ENCODE measurements around the gene DSCAM. TPM values are rescaled to one million over a fixed set of nuclear protein-coding genes. Genes with fewer than 3 reads are reported as not detected.

DSCAM gene
- total and polyA plus RNA-seq, 2 experiments from 2014 or later = not detected

DNA sequence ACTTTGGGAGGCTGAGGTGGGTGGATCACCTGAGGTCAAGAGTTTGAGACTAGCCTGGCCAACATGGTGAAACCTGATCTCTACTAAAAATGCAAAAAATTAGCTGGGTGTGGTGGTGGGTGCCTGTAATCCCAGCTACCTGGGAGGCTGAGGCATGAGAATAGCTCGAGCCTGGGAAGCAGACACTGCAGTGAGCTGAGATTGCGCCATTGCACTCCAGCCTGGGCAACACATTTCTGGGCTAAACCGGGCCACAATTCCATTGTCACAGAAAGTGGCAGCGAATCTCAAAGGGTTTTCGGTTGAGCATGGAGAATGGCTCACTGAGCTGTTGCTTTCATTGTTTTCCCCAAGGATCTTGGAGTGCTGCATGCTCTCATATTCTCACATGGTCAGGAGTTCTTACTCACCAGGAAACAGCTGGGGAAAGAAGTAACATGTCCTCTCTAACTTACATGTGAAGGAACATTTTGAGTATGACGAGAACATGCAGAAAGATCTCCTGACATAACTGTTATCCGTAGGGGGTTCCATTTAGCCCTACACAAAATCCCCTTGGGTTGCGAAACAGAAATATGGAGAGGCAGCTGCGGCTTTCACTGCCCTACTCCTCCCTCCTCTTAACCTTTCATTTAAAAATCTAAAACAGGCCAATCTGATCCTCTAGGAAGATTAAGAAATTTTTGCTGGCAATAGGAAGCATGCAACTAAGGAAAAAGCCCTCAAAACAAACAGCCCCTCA is 638.6 kb downstream of the DSCAM start:
- H3K4me2 ChIP-seq (ENCODE audit: unreplicated experiment) = no peak overlapping the region
- TF ChIP-seq EZH2 (IDR thresholded peaks at IDR 0.05; ENCODE audit: insufficient read depth, poor library complexity, severe bottlenecking) (no peak), EZH2phosphoT487 (IDR thresholded peaks at IDR 0.05; ENCODE audit: insufficient read depth, low read depth) (no peak)
- no peaks in the 10 kb centered on the region for H3K36me3 ChIP-seq (ENCODE audit: low read depth)
- H4K20me1 ChIP-seq (ENCODE audit: insufficient read depth) = no peaks in the 10 kb centered on the region
- no peak overlapping the region for H3K4me3 ChIP-seq
- no peak overlapping the region for H2AFZ ChIP-seq
- no peaks in the 10 kb centered on the region for H3K79me2 ChIP-seq (ENCODE audit: insufficient read depth)
- no peaks in the 10 kb centered on the region for H3K9me3 ChIP-seq (ENCODE audit: low read depth)
- 24 to 38% methylated on average over 9 of the region's 9 CpGs for WGBS, 2 experiments (ENCODE audit: low coverage in 1 of 2, low lambda C conversion rate in 2 of 2, missing lambda C conversion rate in 2 of 2)
- no peak for DNase-seq
- no peaks in the 10 kb centered on the region for H3F3A ChIP-seq (ENCODE audit: insufficient read depth)
- no peaks in the 10 kb centered on the region for H3K4me1 ChIP-seq (ENCODE audit: insufficient read depth)
- H3K27me3 ChIP-seq (replicated peaks; ENCODE audit: insufficient read depth) = no peaks in the 10 kb centered on the region
- H3K9ac ChIP-seq = no peak overlapping the region
- no peak overlapping the region for H3K27ac ChIP-seq
- in situ Hi-C loops (cut with MboI) = no loop called here
- H3K9me2 ChIP-seq (ENCODE audit: insufficient read depth) = no peaks in the 10 kb centered on the region

DNA sequence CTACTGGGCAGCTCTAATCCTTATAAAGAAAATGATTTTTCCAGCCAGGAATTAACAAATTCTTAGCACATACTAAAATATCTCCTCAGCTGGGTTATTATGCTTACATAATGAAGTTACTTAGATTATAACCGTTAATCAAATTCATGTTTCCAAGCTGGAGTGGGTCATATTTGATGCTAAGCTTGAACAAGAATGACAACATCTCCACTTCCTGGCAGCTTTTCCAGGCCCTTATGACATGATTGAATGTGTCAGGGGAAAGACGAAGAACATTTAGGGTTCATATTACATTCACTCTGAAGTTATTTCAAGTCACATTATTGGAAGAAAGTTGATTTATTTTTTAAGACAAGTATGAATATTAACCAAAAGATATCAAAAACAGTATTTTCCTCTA is 646.0 kb downstream of the DSCAM start:
- Histone ChIP-seq H4K20me1 (ENCODE audit: insufficient read depth) (no peaks in the 10 kb centered on the region), H3K4me2 (ENCODE audit: unreplicated experiment) (no peak overlapping the region), H3K9me2 (ENCODE audit: insufficient read depth) (no peaks in the 10 kb centered on the region), H3K27me3 (replicated peaks; ENCODE audit: insufficient read depth) (no peaks in the 10 kb centered on the region), H3K79me2 (ENCODE audit: insufficient read depth) (no peaks in the 10 kb centered on the region), H3K36me3 (ENCODE audit: low read depth) (no peaks in the 10 kb centered on the region), H2AFZ (no peak overlapping the region), H3K27ac (no peak overlapping the region), H3K9me3 (ENCODE audit: low read depth) (no peaks in the 10 kb centered on the region), H3F3A (ENCODE audit: insufficient read depth) (no peaks in the 10 kb centered on the region), H3K4me3 (no peak overlapping the region), H3K4me1 (ENCODE audit: insufficient read depth) (no peaks in the 10 kb centered on the region), H3K9ac (no peak overlapping the region)
- TF ChIP-seq EZH2phosphoT487 (IDR thresholded peaks at IDR 0.05; ENCODE audit: insufficient read depth, low read depth) = no peak
- DNase-seq = no peak
- in situ Hi-C loops (cut with MboI) = no loop called here
- WGBS, 2 experiments (ENCODE audit: low coverage in 1 of 2, low lambda C conversion rate in 2 of 2, missing lambda C conversion rate in 2 of 2) = 3 to 8% methylated on average over 2 of the region's 2 CpGs

DNA sequence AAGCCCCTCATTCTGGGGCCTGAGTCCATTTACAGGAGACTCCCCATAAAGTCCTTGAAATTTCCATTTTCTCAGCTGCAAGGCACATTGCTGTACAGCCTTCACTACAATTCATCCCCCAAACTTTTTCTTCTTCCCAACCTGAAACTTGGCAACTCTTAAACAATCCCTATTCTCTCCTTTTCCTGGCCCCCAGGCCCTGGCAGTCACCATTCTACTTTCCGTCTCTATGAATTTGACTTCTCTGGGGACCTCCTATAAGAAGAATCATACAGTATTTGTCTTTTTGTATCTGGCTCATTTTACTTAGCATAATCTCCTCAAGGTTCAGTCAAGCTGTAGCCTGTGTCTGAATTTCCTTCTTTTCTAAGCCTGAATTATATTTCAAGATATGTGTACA is 646.8 kb downstream of the DSCAM start:
- Histone ChIP-seq H3K36me3 (ENCODE audit: low read depth) (no peaks in the 10 kb centered on the region), H3K27me3 (replicated peaks; ENCODE audit: insufficient read depth) (no peaks in the 10 kb centered on the region), H3K27ac (no peak overlapping the region), H3K9ac (no peak overlapping the region), H4K20me1 (ENCODE audit: insufficient read depth) (no peaks in the 10 kb centered on the region), H3K4me1 (ENCODE audit: insufficient read depth) (no peaks in the 10 kb centered on the region), H3K4me3 (no peak overlapping the region), H3F3A (ENCODE audit: insufficient read depth) (no peaks in the 10 kb centered on the region), H3K9me2 (ENCODE audit: insufficient read depth) (no peaks in the 10 kb centered on the region), H3K79me2 (ENCODE audit: insufficient read depth) (no peaks in the 10 kb centered on the region), H3K4me2 (ENCODE audit: unreplicated experiment) (no peak overlapping the region), H2AFZ (no peak overlapping the region), H3K9me3 (ENCODE audit: low read depth) (no peaks in the 10 kb centered on the region)
- TF ChIP-seq EZH2phosphoT487 (IDR thresholded peaks at IDR 0.05; ENCODE audit: insufficient read depth, low read depth) (no peak), EZH2 (IDR thresholded peaks at IDR 0.05; ENCODE audit: insufficient read depth, poor library complexity, severe bottlenecking) (no peak)
- whole genome bisulfite sequencing, 2 experiments (ENCODE audit: low coverage in 1 of 2, low lambda C conversion rate in 2 of 2, missing lambda C conversion rate in 2 of 2) = 50 to 62% methylated on average over 1 of the region's 1 CpG
- no peak for DNase-seq
- in situ Hi-C loops (cut with MboI) = no loop called here

DNA sequence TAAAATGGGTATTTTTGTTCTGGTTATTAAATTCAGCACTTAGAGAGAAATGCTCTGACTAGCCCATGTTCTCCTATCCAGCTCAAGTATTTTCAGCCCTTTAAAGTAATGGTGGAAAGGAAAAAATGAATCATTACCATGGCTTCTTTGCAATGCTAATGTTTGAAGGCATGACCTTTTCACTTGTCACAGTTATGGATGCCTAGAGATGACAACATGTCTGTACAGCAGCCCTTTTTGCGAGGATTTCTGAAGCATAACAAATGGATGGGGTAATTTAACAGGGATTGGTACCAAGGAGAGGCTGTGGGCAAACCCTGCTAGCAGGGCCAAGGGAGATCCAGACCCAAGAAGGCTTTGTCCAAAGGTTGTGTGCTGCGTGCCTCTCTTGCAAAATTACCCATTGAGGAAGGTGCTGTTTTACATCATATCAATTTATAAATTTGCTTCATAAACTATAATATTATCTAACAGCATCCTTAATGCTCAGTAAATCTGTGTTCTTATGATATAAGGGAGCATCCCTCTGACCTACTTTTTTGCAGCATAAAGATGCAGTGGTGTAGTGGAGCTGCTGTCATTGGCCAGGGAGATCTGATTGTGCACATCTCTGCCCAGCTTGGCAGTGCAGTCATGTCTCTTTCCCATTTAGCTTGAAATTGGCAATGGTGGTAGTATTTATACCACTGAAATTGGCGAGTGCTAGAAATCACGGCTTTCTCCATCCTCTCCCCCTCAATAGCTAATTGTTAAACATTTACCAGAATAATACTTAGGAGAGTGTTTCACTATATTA is 652.6 kb downstream of the DSCAM start:
- Histone ChIP-seq H3K27ac (no peak overlapping the region), H3K27me3 (replicated peaks; ENCODE audit: insufficient read depth) (no peaks in the 10 kb centered on the region), H2AFZ (no peak overlapping the region), H3K79me2 (ENCODE audit: insufficient read depth) (no peaks in the 10 kb centered on the region), H3K4me3 (no peak overlapping the region), H3K4me1 (ENCODE audit: insufficient read depth) (no peaks in the 10 kb centered on the region), H3K9me3 (ENCODE audit: low read depth) (no peaks in the 10 kb centered on the region), H3F3A (ENCODE audit: insufficient read depth) (no peaks in the 10 kb centered on the region), H3K9ac (no peak overlapping the region), H3K4me2 (ENCODE audit: unreplicated experiment) (no peak overlapping the region), H4K20me1 (ENCODE audit: insufficient read depth) (no peaks in the 10 kb centered on the region), H3K9me2 (ENCODE audit: insufficient read depth) (no peaks in the 10 kb centered on the region), H3K36me3 (ENCODE audit: low read depth) (no peaks in the 10 kb centered on the region)
- TF ChIP-seq EZH2phosphoT487 (IDR thresholded peaks at IDR 0.05; ENCODE audit: insufficient read depth, low read depth) (no peak), EZH2 (IDR thresholded peaks at IDR 0.05; ENCODE audit: insufficient read depth, poor library complexity, severe bottlenecking) (no peak)
- in situ Hi-C loops (cut with MboI) = no loop called here
- WGBS, 2 experiments (ENCODE audit: low coverage in 1 of 2, low lambda C conversion rate in 2 of 2, missing lambda C conversion rate in 2 of 2) = 8% methylated on average over 4 of the region's 4 CpGs
- no peak for DNase-seq
